Large intestine (tissue), 3 donors: ENCODE measurements around the gene AQP12A. TPM values are rescaled to one million over a fixed set of nuclear protein-coding genes. Genes with fewer than 3 reads are reported as not detected.
"Not testable (repeated sequence)": the region's sequence is repeated elsewhere in the genome, so short reads cannot be mapped to it uniquely, and the experiment has no call there.

ENCODE experiments used
- DNase-seq, 2 donors: peaks; one replicate each; pipeline versions ENCODE4 v3.0.0 to v3.0.0-alpha.2; 2013
- H3K27ac ChIP-seq: one replicate; pipeline ENCODE4 v1.5.1; 2013; ENCODE audit warnings: low read length
- H3K27me3 ChIP-seq: 2 replicates; pipeline ENCODE4 v1.6.1; 2013; ENCODE audit warnings: low read length; ENCODE audit not compliant: control insufficient read depth, insufficient read depth
- H3K36me3 ChIP-seq: 2 replicates; pipeline ENCODE4 v1.6.1; 2013; ENCODE audit warnings: low read length; ENCODE audit not compliant: control insufficient read depth, insufficient read depth
- H3K4me1 ChIP-seq: one replicate; pipeline ENCODE4 v1.6.1; 2013; ENCODE audit warnings: low read length; ENCODE audit not compliant: control insufficient read depth, insufficient read depth
- H3K4me3 ChIP-seq: one replicate; pipeline ENCODE4 v1.5.1; 2013; ENCODE audit warnings: low read length
- H3K9me3 ChIP-seq: one replicate; pipeline ENCODE4 v1.6.1; 2013; ENCODE audit warnings: mild to moderate bottlenecking, low read depth, low read length, moderate library complexity; ENCODE audit not compliant: control insufficient read depth
- WGBS: methylation state at CpG from one replicate; pipeline ENCODE4 v1.1.5; 2013; ENCODE audit warnings: low lambda C conversion rate; ENCODE audit not compliant: insufficient coverage; 5-methylcytosine and 5-hydroxymethylcytosine counted together
- polyA plus RNA-seq: library from polyadenylated mRNA; unstranded; fragments of 120-200 nt; gene quantifications from one replicate; pipeline ENCODE4 v1.2.1, GENCODE V29; 2013

AQP12A gene
- polyA plus RNA-seq, 1 donor: 5.0 TPM

DNA sequence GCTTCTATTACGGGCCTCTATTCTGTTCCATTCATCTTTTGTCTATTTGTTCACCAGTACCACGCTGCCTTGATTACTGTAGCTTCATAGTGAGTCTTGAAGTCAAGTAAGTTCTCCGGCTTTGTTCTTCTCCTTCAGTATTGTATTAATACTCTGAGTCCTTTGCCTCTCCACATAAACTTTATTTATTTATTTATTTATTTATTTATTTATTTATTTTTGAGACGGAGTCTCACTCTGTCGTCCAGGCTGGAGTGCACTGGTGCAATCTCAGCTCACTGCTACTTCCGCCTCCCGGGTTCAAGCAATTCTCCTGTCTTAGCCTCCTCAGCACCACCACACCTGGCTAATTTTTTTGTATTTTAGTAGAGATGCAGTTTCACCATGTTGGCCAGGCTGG lies 31.8 kb upstream of the AQP12A start:
- not testable (repeated sequence) for H3K4me3 ChIP-seq, H3K9me3 ChIP-seq, H3K36me3 ChIP-seq, H3K27ac ChIP-seq, DNase-seq, H3K4me1 ChIP-seq
- WGBS: 83% methylated on average over 3 of the region's 7 CpGs
- peaks cover 14% of the 10 kb centered on the region for H3K27me3 ChIP-seq

DNA sequence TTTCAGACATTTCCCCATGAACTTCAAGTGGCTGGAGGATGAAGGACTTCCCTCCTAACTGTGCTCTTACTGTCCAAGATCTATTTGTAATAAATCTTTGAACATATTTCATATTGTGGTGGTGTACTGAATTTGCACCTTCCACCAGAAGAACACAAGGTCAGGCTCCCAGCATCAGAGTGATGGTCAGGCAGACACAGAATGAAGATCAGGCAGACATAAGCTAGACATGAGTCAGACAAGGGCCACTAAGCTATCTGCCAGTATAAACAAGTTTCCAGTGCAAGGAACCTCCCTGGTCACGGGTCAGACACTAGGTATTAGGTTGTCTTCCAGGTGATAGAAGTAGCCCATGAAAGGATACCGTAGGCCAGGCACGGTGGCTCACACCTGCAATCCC lies 29.0 kb upstream of the AQP12A start:
- Histone ChIP-seq H3K27me3 (peaks cover 10% of the 10 kb centered on the region), H3K36me3 (no peaks in the 10 kb centered on the region), H3K4me3 (no peak overlapping the region), H3K4me1 (no peaks in the 10 kb centered on the region), H3K27ac (no peak overlapping the region), H3K9me3 (no peaks in the 10 kb centered on the region)
- no peak for DNase-seq
- WGBS: no CpG with 5 or more reads among the region's 3 CpGs

DNA sequence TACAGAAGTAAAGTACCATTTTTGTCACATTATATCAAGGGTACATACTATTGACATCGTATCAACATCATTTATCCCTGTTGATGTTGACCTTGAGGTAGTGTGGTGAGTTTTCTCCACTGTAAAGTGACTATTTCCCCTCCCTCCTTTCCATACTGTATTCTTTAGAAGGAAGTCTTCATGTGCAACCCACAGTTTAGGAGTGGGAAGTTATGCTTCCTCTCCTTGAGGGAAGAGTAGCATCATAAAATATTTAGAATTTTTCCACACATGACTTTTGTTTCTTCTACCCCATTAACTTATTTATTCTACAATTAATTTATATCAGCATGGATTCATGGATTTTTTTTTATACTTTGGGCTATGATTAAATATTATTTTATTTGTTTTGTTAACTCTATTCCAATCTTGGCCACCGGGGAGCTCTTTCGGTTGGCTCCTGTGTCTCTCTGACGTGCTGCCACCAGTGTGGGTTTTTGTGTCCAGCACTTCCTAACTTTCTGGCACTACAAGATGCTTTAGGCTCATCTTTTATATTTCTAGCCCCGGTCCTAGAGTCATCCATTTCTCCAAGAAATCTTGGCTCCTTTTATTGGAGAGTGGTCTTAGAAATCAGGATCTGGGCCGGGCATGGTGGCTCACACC lies 28.0 kb upstream of the AQP12A start:
- Histone ChIP-seq H3K36me3 (no peaks in the 10 kb centered on the region), H3K4me1 (no peaks in the 10 kb centered on the region), H3K9me3 (no peaks in the 10 kb centered on the region), H3K4me3 (no peak overlapping the region), H3K27me3 (peaks cover 10% of the 10 kb centered on the region), H3K27ac (no peak overlapping the region)
- WGBS: no CpG with 5 or more reads among the region's 6 CpGs
- DNase-seq: no peak

DNA sequence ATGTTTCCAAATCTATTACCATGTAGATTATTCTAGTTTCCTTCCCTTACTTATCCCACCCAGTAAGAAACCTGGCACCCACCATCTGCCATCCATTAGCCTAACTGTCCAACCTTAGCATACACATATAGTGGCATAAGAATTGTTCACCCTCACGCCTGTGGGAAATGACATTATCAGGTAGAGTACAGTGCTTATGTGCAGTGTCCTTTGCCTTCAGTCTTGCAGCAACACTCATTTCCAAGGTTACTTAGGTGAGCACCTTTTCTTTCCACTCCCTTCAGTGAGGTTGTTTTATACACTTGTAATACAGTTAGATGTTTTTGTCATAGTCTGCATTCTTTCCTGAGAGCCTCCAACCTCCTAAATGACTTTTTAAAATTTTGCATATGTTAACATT lies 27.0 kb upstream of the AQP12A start:
- no CpG with 5 or more reads among the region's 1 CpG for WGBS
- no peaks in the 10 kb centered on the region for H3K9me3 ChIP-seq
- no peak overlapping the region for H3K27ac ChIP-seq
- H3K4me1 ChIP-seq: no peaks in the 10 kb centered on the region
- peaks cover 15% of the 10 kb centered on the region for H3K27me3 ChIP-seq
- H3K36me3 ChIP-seq: no peaks in the 10 kb centered on the region
- DNase-seq: no peak
- H3K4me3 ChIP-seq: no peak overlapping the region

DNA sequence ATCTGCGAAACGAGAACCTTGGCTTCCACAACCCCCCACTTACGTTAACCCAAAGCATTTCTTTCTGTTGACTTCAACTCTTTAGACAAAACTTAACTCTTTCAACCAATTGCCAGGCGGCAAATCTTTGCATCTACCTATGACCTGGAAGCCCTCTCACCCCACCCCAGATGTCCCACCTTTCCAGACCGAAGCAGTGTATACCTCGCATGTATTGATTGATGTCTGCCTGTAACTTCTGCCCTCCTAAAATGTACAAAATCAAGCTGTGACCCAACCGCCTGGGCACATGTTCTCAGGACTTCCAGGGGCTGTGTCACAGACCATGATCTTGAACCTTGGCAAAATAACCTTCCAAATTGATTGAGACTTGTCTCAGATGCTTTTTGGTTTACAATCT lies 21.3 kb upstream of the AQP12A start:
- Histone ChIP-seq H3K9me3 (peaks cover 2% of the 10 kb centered on the region), H3K36me3 (no peaks in the 10 kb centered on the region), H3K4me1 (no peaks in the 10 kb centered on the region), H3K27ac (no peak overlapping the region), H3K4me3 (no peak overlapping the region), H3K27me3 (peaks cover 40% of the 10 kb centered on the region)
- 33% methylated on average over 2 of the region's 7 CpGs for WGBS
- DNase-seq: no peak

GRCh38 chr2:240670950-240671349 lies 20.7 kb upstream of the AQP12A start:
- H3K27ac ChIP-seq: no peak overlapping the region
- no peak overlapping the region for H3K4me3 ChIP-seq
- DNase-seq: no peak
- H3K9me3 ChIP-seq: peaks cover 2% of the 10 kb centered on the region
- no peaks in the 10 kb centered on the region for H3K36me3 ChIP-seq
- no peaks in the 10 kb centered on the region for H3K4me1 ChIP-seq
- WGBS: 80% methylated on average over 1 of the region's 4 CpGs
- peaks cover 40% of the 10 kb centered on the region for H3K27me3 ChIP-seq

- Histone ChIP-seq H3K9me3 (peaks cover 2% of the 10 kb centered on the region), H3K27me3 (peaks cover 40% of the 10 kb centered on the region), H3K4me1 (no peaks in the 10 kb centered on the region), H3K36me3 (no peaks in the 10 kb centered on the region), H3K4me3 (no peak overlapping the region), H3K27ac (no peak overlapping the region)
- no peak for DNase-seq
- WGBS: no CpG with 5 or more reads among the region's 46 CpGs
Observed at GRCh38 chr2:240672076-240672700, 19.5 kb upstream of the AQP12A start.

GRCh38 chr2:240672701-240673190 lies 18.9 kb upstream of the AQP12A start:
- DNase-seq: no peak
- WGBS: no CpG with 5 or more reads among the region's 55 CpGs
- peaks cover 40% of the 10 kb centered on the region for H3K27me3 ChIP-seq

DNA sequence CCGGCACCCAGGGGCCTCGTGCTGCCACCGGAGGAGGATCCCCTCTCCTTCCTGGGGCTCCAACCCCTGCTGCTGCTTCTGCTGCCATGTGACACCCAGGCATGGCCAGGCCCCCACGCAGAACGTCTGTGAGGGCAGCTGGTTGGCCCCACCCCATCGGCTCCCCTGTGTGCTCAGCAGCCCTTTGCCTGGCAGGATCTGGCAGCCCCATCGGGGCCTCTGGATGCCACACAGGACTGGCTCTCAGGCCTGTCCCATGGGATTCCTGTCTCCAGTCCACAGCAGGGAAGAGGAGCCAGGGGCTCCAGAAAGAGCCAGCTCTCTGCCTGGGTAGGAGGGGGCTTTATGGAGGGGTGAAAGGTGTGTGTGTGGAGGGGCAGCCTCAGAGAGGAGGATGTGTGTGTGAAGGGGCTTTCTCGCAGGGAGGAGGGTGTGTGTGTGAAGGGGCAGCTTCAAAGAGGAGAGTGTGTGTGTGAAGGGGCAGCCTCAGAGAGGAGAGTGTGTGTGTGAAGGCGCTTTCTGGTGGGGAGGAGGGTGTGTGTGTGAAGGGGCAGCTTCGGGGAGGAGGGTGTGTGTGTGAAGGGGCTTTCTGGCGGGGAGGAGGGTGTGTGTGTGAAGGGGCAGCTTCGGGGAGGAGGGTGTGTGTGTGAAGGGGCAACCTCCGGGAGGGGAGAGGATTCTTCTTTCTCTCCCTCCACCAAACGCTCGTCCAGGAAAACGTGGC lies 17.0 kb upstream of the AQP12A start:
- not testable (repeated sequence) for H3K27ac ChIP-seq, H3K4me3 ChIP-seq, H3K36me3 ChIP-seq, DNase-seq, H3K9me3 ChIP-seq, H3K4me1 ChIP-seq
- WGBS: no CpG with 5 or more reads among the region's 16 CpGs
- H3K27me3 ChIP-seq: peaks cover 35% of the 10 kb centered on the region

More at GRCh38 chr2:240672701-240673190, 18.9 kb upstream of the AQP12A start:
- Histone ChIP-seq H3K36me3 (no peaks in the 10 kb centered on the region), H3K27ac (no peak overlapping the region), H3K4me1 (no peaks in the 10 kb centered on the region), H3K9me3 (peaks cover 2% of the 10 kb centered on the region), H3K4me3 (no peak overlapping the region)

DNA sequence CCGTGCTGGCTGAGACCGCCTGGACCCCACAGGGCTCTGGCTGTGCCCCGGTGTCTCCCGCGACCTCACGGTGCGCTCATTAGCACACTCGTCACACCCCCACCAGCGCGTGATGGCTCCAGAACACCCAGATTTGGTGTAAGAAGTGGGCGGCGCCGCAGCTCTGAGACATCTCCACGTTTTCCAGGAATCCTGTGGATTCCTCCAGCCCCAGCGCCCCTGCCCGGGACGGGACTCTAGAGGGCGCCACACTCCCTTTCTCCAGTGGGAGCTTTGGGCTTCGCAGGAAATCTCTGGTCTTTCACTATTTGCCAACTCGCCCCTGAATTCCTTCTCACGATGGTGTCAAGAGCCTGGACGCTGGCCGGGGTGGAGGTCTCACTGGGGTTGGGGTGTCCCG lies 16.3 kb upstream of the AQP12A start:
- not testable (repeated sequence) for H3K9me3 ChIP-seq, H3K4me1 ChIP-seq, H3K27ac ChIP-seq, H3K36me3 ChIP-seq, H3K4me3 ChIP-seq, DNase-seq
- H3K27me3 ChIP-seq: peaks cover 29% of the 10 kb centered on the region
- WGBS: no CpG with 5 or more reads among the region's 24 CpGs
